WTC11 (cell line): ENCODE measurements around the gene RACK1. TPM values are rescaled to one million over a fixed set of nuclear protein-coding genes. Genes with fewer than 3 reads are reported as not detected.
A peak's percentile ranks its signal among the peaks of the same experiment; 100 is the strongest.

Experiments
- ATAC-seq: fragments of 200-7000 bp; cut with Tn5 transposase; 2 replicates; pipeline ENCODE4 v1.10.0; 2021; ENCODE audit warnings: mild to moderate bottlenecking, moderate library complexity
- CTCF ChIA-PET: fragments of 300-600 bp; sonication (Branson Sonifier 250); formaldehyde crosslinking; loops from one replicate; lab custom pipeline; 2021; ENCODE audit warnings: antibody characterized with exemption; lab: Charles Lee
- POLR2A ChIA-PET: fragments of 350-600 bp; sonication (Branson Sonifier 250); formaldehyde crosslinking; loops from one replicate; lab custom pipeline; 2021; ENCODE audit warnings: antibody characterized with exemption; lab: Charles Lee
- DNase-seq: peaks from one replicate; pipeline ENCODE4 v3.0.0; 2021; ENCODE audit warnings: low spot score
- H3K27ac Mint-ChIP-seq: 2 replicates; pipeline ENCODE4 v1.8.0; 2021; ENCODE audit warnings: mixed read lengths
- H3K27me3 Mint-ChIP-seq: 2 replicates; pipeline ENCODE4 v1.8.0; 2021; ENCODE audit warnings: low read depth, mild to moderate bottlenecking, moderate library complexity, mixed read lengths
- H3K36me3 Mint-ChIP-seq: 2 replicates; pipeline ENCODE4 v1.8.0; 2021; ENCODE audit warnings: mixed read lengths
- H3K4me1 Mint-ChIP-seq: 2 replicates; pipeline ENCODE4 v1.8.0; 2022; ENCODE audit warnings: mixed read lengths
- H3K4me3 Mint-ChIP-seq: 2 replicates; pipeline ENCODE4 v1.8.0; 2021; ENCODE audit warnings: mild to moderate bottlenecking, moderate library complexity, mixed read lengths
- H3K9me3 Mint-ChIP-seq: 2 replicates; pipeline ENCODE4 v1.8.0; 2021; ENCODE audit warnings: mixed read lengths
- ARID4B ChIP-seq: sonication (generic); formaldehyde crosslinking; IDR thresholded peaks from 2 replicates; pipeline ENCODE4 v1.8.0; 2023; ENCODE audit warnings: missing genetic modification reagents, mild to moderate bottlenecking, borderline replicate concordance
- CREM ChIP-seq: sonication (generic); formaldehyde crosslinking; IDR thresholded peaks from 2 replicates; pipeline ENCODE4 v1.8.1; 2022; ENCODE audit warnings: mild to moderate bottlenecking, missing genetic modification reagents, moderate library complexity
- E2F5 ChIP-seq: sonication (generic); formaldehyde crosslinking; IDR thresholded peaks from 2 replicates; pipeline ENCODE4 v1.8.1; 2022; ENCODE audit warnings: mild to moderate bottlenecking, moderate library complexity, missing genetic modification reagents
- FOXP1 ChIP-seq: sonication (generic); formaldehyde crosslinking; IDR thresholded peaks from 2 replicates; pipeline ENCODE4 v1.8.0; 2022; ENCODE audit warnings: missing genetic modification reagents, mild to moderate bottlenecking, moderate library complexity, borderline replicate concordance
- JAZF1 ChIP-seq: fragments of 250-450 bp; sonication (Bioruptor Pico); IDR thresholded peaks from 2 replicates; pipeline ENCODE4 v1.9.0; 2021; ENCODE audit warnings: moderate library complexity, mild to moderate bottlenecking, inconsistent platforms
- KAT7 ChIP-seq: sonication (generic); formaldehyde crosslinking; IDR thresholded peaks from 2 replicates; pipeline ENCODE4 v1.8.1; 2023; ENCODE audit warnings: missing genetic modification reagents, mild to moderate bottlenecking, borderline replicate concordance
- MYBL2 ChIP-seq: sonication (generic); formaldehyde crosslinking; IDR thresholded peaks from 2 replicates; pipeline ENCODE4 v1.8.1; 2023; ENCODE audit warnings: mild to moderate bottlenecking, moderate library complexity, missing genetic modification reagents
- SMAD3 ChIP-seq: sonication (generic); formaldehyde crosslinking; IDR thresholded peaks from 2 replicates; pipeline ENCODE4 v1.8.0; 2022; ENCODE audit warnings: missing genetic modification reagents, mild to moderate bottlenecking, borderline replicate concordance
- SP1 ChIP-seq: sonication (generic); formaldehyde crosslinking; conservative IDR thresholded peaks from 2 replicates; pipeline ENCODE4 v1.8.1; 2022; ENCODE audit warnings: missing genetic modification reagents
- TEAD1 ChIP-seq: sonication (generic); formaldehyde crosslinking; IDR thresholded peaks from 2 replicates; pipeline ENCODE4 v1.8.0; 2022; ENCODE audit warnings: mild to moderate bottlenecking, missing genetic modification reagents
- total RNA-seq: library from RNA; stranded (reverse); gene quantifications from 3 replicates; pipeline ENCODE4 v1.2.3, GENCODE V29; 2021
- TF ChIP-seq, protein P1 (sequence below): sonication (generic); formaldehyde crosslinking; IDR thresholded peaks from 2 replicates; pipeline ENCODE4 v1.8.0; 2022; ENCODE audit warnings: mild to moderate bottlenecking, missing genetic modification reagents

Gene RACK1
- total RNA-seq, 1 experiment from 2014 or later: 2,360 TPM

GRCh38 chr5:181191526-181192336, 52.0 kb downstream of the RACK1 start (continued):
- TF ChIP-seq E2F5 (CRISPR knock-in tag): peak; percentile 90; the same call in 1 of the 2 replicates
- TF ChIP-seq KAT7 (CRISPR knock-in tag): peak; percentile 96
- TF ChIP-seq, protein P1, sequence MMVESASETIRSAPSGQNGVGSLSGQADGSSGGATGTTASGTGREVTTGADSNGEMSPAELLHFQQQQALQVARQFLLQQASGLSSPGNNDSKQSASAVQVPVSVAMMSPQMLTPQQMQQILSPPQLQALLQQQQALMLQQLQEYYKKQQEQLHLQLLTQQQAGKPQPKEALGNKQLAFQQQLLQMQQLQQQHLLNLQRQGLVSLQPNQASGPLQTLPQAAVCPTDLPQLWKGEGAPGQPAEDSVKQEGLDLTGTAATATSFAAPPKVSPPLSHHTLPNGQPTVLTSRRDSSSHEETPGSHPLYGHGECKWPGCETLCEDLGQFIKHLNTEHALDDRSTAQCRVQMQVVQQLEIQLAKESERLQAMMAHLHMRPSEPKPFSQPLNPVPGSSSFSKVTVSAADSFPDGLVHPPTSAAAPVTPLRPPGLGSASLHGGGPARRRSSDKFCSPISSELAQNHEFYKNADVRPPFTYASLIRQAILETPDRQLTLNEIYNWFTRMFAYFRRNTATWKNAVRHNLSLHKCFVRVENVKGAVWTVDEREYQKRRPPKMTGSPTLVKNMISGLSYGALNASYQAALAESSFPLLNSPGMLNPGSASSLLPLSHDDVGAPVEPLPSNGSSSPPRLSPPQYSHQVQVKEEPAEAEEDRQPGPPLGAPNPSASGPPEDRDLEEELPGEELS (CRISPR knock-in tag): peak; percentile 32; the same call in 1 of the 2 replicates
- peak; percentile 88 for TF ChIP-seq SP1 (CRISPR knock-in tag)
- peak; percentile 81 for TF ChIP-seq CREM (CRISPR knock-in tag)
- no peak; the same call in 1 of the 2 replicates for TF ChIP-seq ARID4B (CRISPR knock-in tag)
- TF ChIP-seq JAZF1 (CRISPR knock-in tag): no peak
- peak; percentile 69; the same call in 1 of the 2 replicates for TF ChIP-seq FOXP1 (CRISPR knock-in tag)

- POLR2A ChIA-PET: interaction anchor here (0.6 to 1.4 kb wide), 4 partner anchors 13 to 1567 kb away, joined by 3 to 11 read pairs (median 4); partner anchors contain the start of genes HNRNPH1 and TRIM7
These were observed 52.8 kb downstream of the RACK1 start for GRCh38 chr5:181190711-181191525.

GRCh38 chr5:181189962-181190710, 53.6 kb downstream of the RACK1 start:
- H3K9me3 Mint-ChIP-seq: no peaks in the 10 kb centered on the region
- peaks cover 34% of the 10 kb centered on the region for H3K27me3 Mint-ChIP-seq
- H3K4me1 Mint-ChIP-seq: peaks cover 16% of the 10 kb centered on the region; the same call in 1 of the 2 replicates
- DNase-seq (no peak), ATAC-seq (no peak)
- H3K27ac Mint-ChIP-seq: no peak overlapping the region
- ChIA-PET CTCF (interaction anchor here (1.0 to 6.7 kb wide), 4 partner anchors 16 to 21 kb away, joined by 3 to 42 read pairs (median 6); partner anchors contain the start of gene TRIM7), POLR2A (interaction anchor here (0.6 to 1.3 kb wide), 4 partner anchors 17 to 1567 kb away, joined by 3 to 5 read pairs (median 4); partner anchors contain the start of genes HNRNPH1 and TRIM41)
- TF ChIP-seq, protein P1 (CRISPR knock-in tag): no peak
- TF ChIP-seq TEAD1: no peak
- 0 out of 2 replicates have a peak, but pooled peaks have one; percentile 31 for TF ChIP-seq FOXP1 (CRISPR knock-in tag)
- 0 out of 2 replicates have a peak, but pooled peaks cover 3% of the 10 kb centered on the region for H3K36me3 Mint-ChIP-seq
- H3K4me3 Mint-ChIP-seq: peak overlapping the region; percentile 97

More at GRCh38 chr5:181190711-181191525, 52.8 kb downstream of the RACK1 start:
- H3K4me3 Mint-ChIP-seq: peak overlapping the region; percentile 97
- CTCF ChIA-PET: interaction anchor here (1.0 to 6.7 kb wide), 5 partner anchors 15 to 26 kb away, joined by 3 to 42 read pairs (median 3); partner anchors contain the start of gene TRIM7
- H3K36me3 Mint-ChIP-seq: 0 out of 2 replicates have a peak, but pooled peaks cover 3% of the 10 kb centered on the region
- TF ChIP-seq MYBL2 (CRISPR knock-in tag) (peak; percentile 19; the same call in 1 of the 2 replicates), SMAD3 (CRISPR knock-in tag) (no peak)
- ATAC-seq (no peak), DNase-seq (peak; percentile 48)
- no peaks in the 10 kb centered on the region for H3K9me3 Mint-ChIP-seq
- H3K4me1 Mint-ChIP-seq: peaks cover 16% of the 10 kb centered on the region; the same call in 1 of the 2 replicates
- H3K27ac Mint-ChIP-seq: no peak overlapping the region
- peaks cover 34% of the 10 kb centered on the region for H3K27me3 Mint-ChIP-seq
